Activated B cell treated with CpG ODN at 0.5 μM for 24 hours (primary cell): ENCODE data around the gene CCDC188. TPM values are rescaled to one million over a fixed set of nuclear protein-coding genes. Genes with fewer than 3 reads are reported as not detected.
"Not testable (repeated sequence)": the region's sequence is repeated elsewhere in the genome, so short reads cannot be mapped to it uniquely, and the experiment has no call there.

Experiments used
- ATAC-seq: fragments of 200-7000 bp; cut with Tn5 transposase; one replicate; pipeline ENCODE4 v1.10.0; 2021; ENCODE audit warnings: low read depth, mild to moderate bottlenecking, moderate library complexity
- CTCF ChIA-PET: fragments of 350-600 bp; sonication (Branson Sonifier 250); formaldehyde crosslinking; loops from one replicate; lab custom pipeline; 2021; ENCODE audit warnings: antibody characterized with exemption; lab: Charles Lee
- POLR2A ChIA-PET: fragments of 350-600 bp; sonication (Branson Sonifier 250); formaldehyde crosslinking; loops from one replicate; lab custom pipeline; 2021; ENCODE audit warnings: antibody characterized with exemption; lab: Charles Lee
- DNase-seq: peaks from one replicate; pipeline ENCODE4 v3.0.0; 2022
- H3K27ac Mint-ChIP-seq: one replicate; pipeline ENCODE4 v1.8.0; 2020; ENCODE audit warnings: mixed read lengths
- H3K27me3 Mint-ChIP-seq: one replicate; pipeline ENCODE4 v1.8.0; 2021; ENCODE audit warnings: mixed read lengths
- H3K36me3 Mint-ChIP-seq: one replicate; pipeline ENCODE4 v1.8.0; 2021; ENCODE audit warnings: low read depth, mixed read lengths
- H3K4me1 Mint-ChIP-seq: one replicate; pipeline ENCODE4 v1.8.0; 2021; ENCODE audit warnings: mixed read lengths
- H3K4me3 Mint-ChIP-seq: one replicate; pipeline ENCODE4 v1.8.0; 2020; ENCODE audit warnings: mild to moderate bottlenecking, mixed read lengths
- H3K9me3 Mint-ChIP-seq: one replicate; pipeline ENCODE4 v1.8.0; 2020; ENCODE audit warnings: mixed read lengths
- CTCF ChIP-seq: fragments of 200-600 bp; IDR thresholded peaks from one replicate; pipeline ENCODE4 v1.8.0; 2022; ENCODE audit warnings: antibody characterized with exemption, mild to moderate bottlenecking
- intact Hi-C: fragments of 100-400 bp; cut with micrococcal nuclease; formaldehyde crosslinking; loops from one replicate; pipeline ENCODE4 v1.15.1; 2024
- total RNA-seq: library from RNA; stranded (reverse); gene quantifications from 2 replicates; pipeline ENCODE4 v1.2.3, GENCODE V29; 2022

The CCDC188 gene
- total RNA-seq, 1 donor from 2014 or later = not detected

- ATAC-seq = no peak
- Mint-ChIP-seq H3K27ac (no peak overlapping the region), H3K27me3 (peaks cover 2% of the 10 kb centered on the region), H3K4me3 (no peak overlapping the region), H3K4me1 (no peaks in the 10 kb centered on the region), H3K9me3 (no peaks in the 10 kb centered on the region), H3K36me3 (no peaks in the 10 kb centered on the region)
- POLR2A ChIA-PET = no interaction called here
- DNase-seq = no peak
- intact Hi-C loops = no loop called here
- CTCF ChIA-PET = no interaction called here
- TF ChIP-seq CTCF = no peak
These were observed 15.8 kb upstream of the CCDC188 start for GRCh38 chr22:20166703-20167102.

GRCh38 chr22:20165913-20166312, 15.1 kb upstream of the CCDC188 start:
- Mint-ChIP-seq H3K4me3 (no peak overlapping the region), H3K27me3 (peaks cover 2% of the 10 kb centered on the region), H3K36me3 (no peaks in the 10 kb centered on the region), H3K9me3 (no peaks in the 10 kb centered on the region), H3K4me1 (no peaks in the 10 kb centered on the region), H3K27ac (no peak overlapping the region)
- POLR2A ChIA-PET = no interaction called here
- ATAC-seq = no peak
- CTCF ChIA-PET = no interaction called here
- DNase-seq = no peak
- no peak for TF ChIP-seq CTCF
- intact Hi-C loops = no loop called here

GRCh38 chr22:20165421-20165820, 14.6 kb upstream of the CCDC188 start:
- no peaks in the 10 kb centered on the region for H3K9me3 Mint-ChIP-seq
- intact Hi-C loops = no loop called here
- no peak for TF ChIP-seq CTCF
- no peak for ATAC-seq
- ChIA-PET POLR2A (no interaction called here), CTCF (no interaction called here)
- peaks cover under 1% of the 10 kb centered on the region for H3K27me3 Mint-ChIP-seq
- no peak overlapping the region for H3K27ac Mint-ChIP-seq
- H3K4me3 Mint-ChIP-seq = no peak overlapping the region
- DNase-seq = no peak
- no peaks in the 10 kb centered on the region for H3K4me1 Mint-ChIP-seq
- no peaks in the 10 kb centered on the region for H3K36me3 Mint-ChIP-seq

- intact Hi-C loops = no loop called here
- Mint-ChIP-seq H3K27ac (no peak overlapping the region), H3K9me3 (no peaks in the 10 kb centered on the region), H3K36me3 (no peaks in the 10 kb centered on the region), H3K4me3 (no peak overlapping the region), H3K27me3 (peaks cover 2% of the 10 kb centered on the region), H3K4me1 (no peaks in the 10 kb centered on the region)
- ATAC-seq (no peak), DNase-seq (no peak)
- POLR2A ChIA-PET = no interaction called here
- TF ChIP-seq CTCF = no peak
- CTCF ChIA-PET = no interaction called here
These were observed 14.0 kb upstream of the CCDC188 start for GRCh38 chr22:20164863-20165262.

GRCh38 chr22:20160041-20160440, 9.2 kb upstream of the CCDC188 start:
- CTCF ChIA-PET = interaction anchor here (1.2 kb wide), 1 partner anchor 110 kb away, joined by 3 read pairs; no protein-coding TSS in a partner anchor
- no peaks in the 10 kb centered on the region for H3K36me3 Mint-ChIP-seq
- POLR2A ChIA-PET = no interaction called here
- no peak overlapping the region for H3K4me3 Mint-ChIP-seq
- TF ChIP-seq CTCF = no peak
- DNase-seq = no peak
- H3K9me3 Mint-ChIP-seq = no peaks in the 10 kb centered on the region
- no peak overlapping the region for H3K27ac Mint-ChIP-seq
- intact Hi-C loops = no loop called here
- ATAC-seq = no peak
- H3K27me3 Mint-ChIP-seq = peaks cover 16% of the 10 kb centered on the region
- H3K4me1 Mint-ChIP-seq = no peaks in the 10 kb centered on the region

GRCh38 chr22:20159531-20159930, 8.7 kb upstream of the CCDC188 start:
- intact Hi-C loops, H3K36me3 Mint-ChIP-seq, H3K4me3 Mint-ChIP-seq, H3K27ac Mint-ChIP-seq, H3K4me1 Mint-ChIP-seq, ATAC-seq, DNase-seq, POLR2A ChIA-PET, H3K9me3 Mint-ChIP-seq: not testable (repeated sequence)
- CTCF ChIA-PET = interaction anchor here (1.2 kb wide), 1 partner anchor 110 kb away, joined by 3 read pairs; no protein-coding TSS in a partner anchor
- H3K27me3 Mint-ChIP-seq = peaks cover 16% of the 10 kb centered on the region
